Sigmoid colon (tissue), 7 donors: ENCODE measurements around the gene B3GAT1. TPM values are rescaled to one million over a fixed set of nuclear protein-coding genes. Genes with fewer than 3 reads are reported as not detected.
A peak's percentile ranks its signal among the peaks of the same experiment; 100 is the strongest.

ENCODE experiments used
- DNase-seq: peaks from one replicate; pipeline ENCODE4 v3.0.0-alpha.2; 2019
- H3K27ac ChIP-seq, 4 donors: fragments of 200-600 bp; sonication (generic); one replicate each; pipeline ENCODE4 v1.5.1; 2016 to 2019; ENCODE audit warnings: mild to moderate bottlenecking in 1 of 4
- H3K27me3 ChIP-seq, 3 donors: fragments of 200-600 bp; sonication (generic); one replicate each; pipeline ENCODE4 v1.5.1; 2019; ENCODE audit warnings: mild to moderate bottlenecking in 1 of 3
- H3K36me3 ChIP-seq, 4 donors: fragments of 200-600 bp; sonication (generic); one replicate each; pipeline ENCODE4 v1.5.1; 2016 to 2019
- H3K4me1 ChIP-seq, 4 donors: fragments of 200-600 bp; sonication (generic); one replicate each; pipeline ENCODE4 v1.5.1; 2017 to 2019
- H3K4me3 ChIP-seq, 4 donors: fragments of 200-600 bp; sonication (generic); one replicate each; pipeline ENCODE4 v1.5.1; 2017 to 2019; ENCODE audit warnings: mild to moderate bottlenecking in 2 of 4, moderate library complexity in 1 of 4
- H3K9me3 ChIP-seq, 4 donors: fragments of 200-600 bp in 3 of 4; sonication (generic) in 3 of 4; one replicate each; pipeline versions ENCODE4 v1.5.1 to v1.6.1; 2013 to 2019
- CTCF ChIP-seq, 4 experiments: fragments of 450-650 bp in 3 of 4; fragments of 200-600 bp in 1 of 4; IDR thresholded peaks; one replicate each; pipeline ENCODE4 v1.5.1; 2016 to 2019; ENCODE audit warnings: antibody characterized with exemption in 4 of 4, mild to moderate bottlenecking in 3 of 4, moderate library complexity in 2 of 4
- EP300 ChIP-seq, 4 donors: sonication (generic); formaldehyde crosslinking; IDR thresholded peaks; one replicate each; pipeline ENCODE4 v1.6.1; 2017; ENCODE audit warnings: antibody characterized with exemption in 4 of 4
- POLR2A ChIP-seq, 2 donors: fragments of 450-650 bp; IDR thresholded peaks; one replicate each; pipeline ENCODE4 v1.6.1; 2016; ENCODE audit warnings: antibody characterized with exemption in 2 of 2, mild to moderate bottlenecking in 2 of 2, moderate library complexity in 2 of 2
- POLR2AphosphoS5 ChIP-seq, 4 donors: sonication (generic); formaldehyde crosslinking; IDR thresholded peaks; one replicate each; pipeline ENCODE4 v1.6.1; 2017; ENCODE audit warnings: antibody characterized with exemption in 4 of 4
- WGBS, 2 donors: extraction: QIAGEN DNeasy Blood & Tissue Kit; methylation state at CpG; one replicate each; pipeline ENCODE4 v1.1.7; 2013; 5-methylcytosine and 5-hydroxymethylcytosine counted together
- intact Hi-C: fragments of 100-400 bp; cut with DNase I; formaldehyde crosslinking; loops from one replicate; pipeline ENCODE4 v1.15.1; 2023
- polyA plus RNA-seq, 3 donors: library from polyadenylated mRNA; stranded (reverse); fragments of 200-250 nt; gene quantifications; one replicate each; pipeline ENCODE4 v1.2.3, GENCODE V29; 2013
- total RNA-seq, 4 donors: library from RNA; depleted of rRNA; stranded (reverse); fragments of >200 nt; gene quantifications; one replicate each; pipeline ENCODE4 v1.1.0, GENCODE V29; 2016
- donor health status: healthy with polysubstance abuse.
- donor health status: Bipolar disorder and iron deficiency.
- donor health status: healthy.

The B3GAT1 gene
- total and polyA plus RNA-seq, 7 donors: 0.16 to 0.63 (median 0.27) TPM; not detected in 3

- Histone ChIP-seq H3K27ac (no peak overlapping the region), H3K36me3 (peaks cover 0 to 10% (median 0%) of the 10 kb centered on the region in 4 donors), H3K9me3 (no peaks in the 10 kb centered on the region), H3K4me3 (no peak overlapping the region), H3K4me1 (peaks cover 0 to 37% (median 21%) of the 10 kb centered on the region in 4 donors), H3K27me3 (no peaks in the 10 kb centered on the region)
- TF ChIP-seq CTCF (IDR thresholded peaks at IDR 0.05) (no peak), EP300 (IDR thresholded peaks at IDR 0.05) (no peak), POLR2AphosphoS5 (IDR thresholded peaks at IDR 0.05) (no peak), POLR2A (IDR thresholded peaks at IDR 0.05) (no peak)
- 90 to 92% methylated on average over 10 of the region's 10 CpGs for WGBS, 2 donors
- DNase-seq: no peak
- intact Hi-C loops: loop anchor here (5.0 kb wide), 2 partner anchors 58 to 83 kb away; partner anchors contain the start of genes ACAD8, GLB1L3 and THYN1
Observed at GRCh38 chr11:134334796-134335571, 77.1 kb downstream of the B3GAT1 start.

- WGBS, 2 donors: 69 to 85% methylated on average over 3 of the region's 3 CpGs
- Histone ChIP-seq H3K27ac (no peak overlapping the region), H3K36me3 (peaks cover 0 to 10% (median 0%) of the 10 kb centered on the region in 4 donors), H3K4me3 (peak overlapping the region in 1 of 4 donors; percentile 69), H3K27me3 (no peaks in the 10 kb centered on the region), H3K9me3 (no peaks in the 10 kb centered on the region), H3K4me1 (peaks cover 0 to 37% (median 21%) of the 10 kb centered on the region in 4 donors)
- DNase-seq: no peak
- intact Hi-C loops: loop anchor here (5.0 kb wide), 2 partner anchors 57 to 82 kb away; partner anchors contain the start of genes ACAD8, GLB1L3 and THYN1
- no peak for TF ChIP-seq POLR2A (IDR thresholded peaks at IDR 0.05)
Observed at GRCh38 chr11:134333946-134334345, 78.1 kb downstream of the B3GAT1 start.

- no peaks in the 10 kb centered on the region for H3K27me3 ChIP-seq
- TF ChIP-seq CTCF (IDR thresholded peaks at IDR 0.05): no peak
- TF ChIP-seq POLR2AphosphoS5 (IDR thresholded peaks at IDR 0.05): no peak
- no peak for TF ChIP-seq POLR2A (IDR thresholded peaks at IDR 0.05)
- no peak for TF ChIP-seq EP300 (IDR thresholded peaks at IDR 0.05)
- peak overlapping the region in 1 of 4 donors; percentile 69 for H3K4me3 ChIP-seq
- no peaks in the 10 kb centered on the region for H3K9me3 ChIP-seq
- peaks cover 0 to 37% (median 21%) of the 10 kb centered on the region in 4 donors for H3K4me1 ChIP-seq
- intact Hi-C loops: loop anchor here (5.0 kb wide), 2 partner anchors 56 to 81 kb away; partner anchors contain the start of genes ACAD8, GLB1L3 and THYN1
- H3K36me3 ChIP-seq: peaks cover 0 to 7% (median 0%) of the 10 kb centered on the region in 4 donors
- DNase-seq: peak; percentile 65
- peak overlapping the region in 2 of 4 donors; percentile 60 to 74 for H3K27ac ChIP-seq
- 85 to 94% methylated on average over 7 of the region's 7 CpGs for whole genome bisulfite sequencing, 2 donors
Observed at GRCh38 chr11:134333312-134333711, 78.7 kb downstream of the B3GAT1 start.

- peak; percentile 56 for DNase-seq
- H3K36me3 ChIP-seq: peaks cover 0 to 2% (median 0%) of the 10 kb centered on the region in 4 donors
- no peaks in the 10 kb centered on the region for H3K27me3 ChIP-seq
- peak overlapping the region in 3 of 4 donors; percentile 46 to 74 (median 60) for H3K27ac ChIP-seq
- no peaks in the 10 kb centered on the region for H3K9me3 ChIP-seq
- TF ChIP-seq POLR2AphosphoS5 (IDR thresholded peaks at IDR 0.05) (no peak), EP300 (IDR thresholded peaks at IDR 0.05) (no peak), CTCF (IDR thresholded peaks at IDR 0.05) (no peak), POLR2A (IDR thresholded peaks at IDR 0.05) (no peak)
- peaks cover 0 to 37% (median 21%) of the 10 kb centered on the region in 4 donors for H3K4me1 ChIP-seq
- WGBS, 2 donors: 78 to 87% methylated on average over 7 of the region's 7 CpGs
- peak overlapping the region; percentile 48 to 69 (median 58) for H3K4me3 ChIP-seq
- intact Hi-C loops: loop anchor here (5.0 kb wide), 2 partner anchors 55 to 80 kb away; partner anchors contain the start of genes ACAD8, GLB1L3 and THYN1
Observed at GRCh38 chr11:134332782-134333181, 79.3 kb downstream of the B3GAT1 start.

GRCh38 chr11:134332189-134332631 lies 79.8 kb downstream of the B3GAT1 start:
- H3K27me3 ChIP-seq: no peaks in the 10 kb centered on the region
- WGBS, 2 donors: 1 to 3% methylated on average over 40 of the region's 40 CpGs
- H3K4me1 ChIP-seq: peaks cover 0 to 37% (median 21%) of the 10 kb centered on the region in 4 donors
- intact Hi-C loops: loop anchor here (5.0 kb wide), 2 partner anchors 55 to 80 kb away; partner anchors contain the start of genes ACAD8, GLB1L3 and THYN1
- TF ChIP-seq POLR2AphosphoS5 (IDR thresholded peaks at IDR 0.05) (no peak), EP300 (IDR thresholded peaks at IDR 0.05) (no peak), CTCF (IDR thresholded peaks at IDR 0.05) (no peak), POLR2A (IDR thresholded peaks at IDR 0.05) (no peak)
- no peaks in the 10 kb centered on the region for H3K36me3 ChIP-seq
- H3K27ac ChIP-seq: peak overlapping the region; percentile 37 to 74 (median 53)
- H3K4me3 ChIP-seq: peak overlapping the region; percentile 48 to 69 (median 58)
- no peaks in the 10 kb centered on the region for H3K9me3 ChIP-seq
- peak; percentile 74 for DNase-seq
